H9 (cell line): ENCODE measurements around the gene DNAJC17. TPM values are rescaled to one million over a fixed set of nuclear protein-coding genes. Genes with fewer than 3 reads are reported as not detected.

ENCODE experiments used
- DNase-seq: peaks from one replicate; pipeline ENCODE4 v3.0.0-alpha.2; 2017
- H2AFZ ChIP-seq: one replicate; pipeline ENCODE4 v1.6.1; 2013; ENCODE audit warnings: mild to moderate bottlenecking, low read length, control low read depth, moderate library complexity
- H2AK5ac ChIP-seq: 2 replicates; pipeline ENCODE4 v1.6.1; 2013; ENCODE audit warnings: low read length, control low read depth, mixed read lengths; ENCODE audit not compliant: insufficient read length
- H2BK120ac ChIP-seq: one replicate; pipeline ENCODE4 v1.6.1; 2013; ENCODE audit warnings: low read depth, mild to moderate bottlenecking, low read length, control low read depth, inconsistent platforms; ENCODE audit not compliant: poor library complexity, severe bottlenecking
- H2BK12ac ChIP-seq: 2 replicates; pipeline ENCODE4 v1.6.1; 2013; ENCODE audit warnings: low read length, control low read depth, mixed read lengths, low read depth; ENCODE audit not compliant: insufficient read length
- H2BK15ac ChIP-seq: 2 replicates; pipeline ENCODE4 v1.6.1; 2013; ENCODE audit warnings: low read depth, low read length, control low read depth
- H2BK20ac ChIP-seq: one replicate; pipeline ENCODE4 v1.6.1; 2013; ENCODE audit warnings: low read depth, mild to moderate bottlenecking, low read length, control low read depth, inconsistent platforms; ENCODE audit not compliant: poor library complexity, severe bottlenecking
- H2BK5ac ChIP-seq: 2 replicates; pipeline ENCODE4 v1.6.1; 2013; ENCODE audit warnings: low read length, control low read depth, mixed read lengths; ENCODE audit not compliant: insufficient read length
- H3K14ac ChIP-seq: 2 replicates; pipeline ENCODE4 v1.6.1; 2013; ENCODE audit warnings: low read length, control low read depth; ENCODE audit not compliant: insufficient read depth
- H3K18ac ChIP-seq: 2 replicates; pipeline ENCODE4 v1.6.1; 2013; ENCODE audit warnings: low read depth, mild to moderate bottlenecking, mixed read lengths, low read length, control low read depth; ENCODE audit not compliant: insufficient read length
- H3K23ac ChIP-seq: 2 replicates; pipeline ENCODE4 v1.6.1; 2013; ENCODE audit warnings: low read length, control low read depth, mixed read lengths, low read depth; ENCODE audit not compliant: insufficient read length
- H3K23me2 ChIP-seq: 2 replicates; pipeline ENCODE4 v1.6.1; 2013; ENCODE audit warnings: low read depth, mild to moderate bottlenecking, mixed read lengths, low read length, control low read depth; ENCODE audit not compliant: insufficient read length, poor library complexity, severe bottlenecking
- H3K27ac ChIP-seq: 2 replicates; pipeline ENCODE4 v1.5.1; 2013; ENCODE audit warnings: low read length, control low read depth, mixed read lengths, low read depth; ENCODE audit not compliant: insufficient read length
- H3K27me3 ChIP-seq: 2 replicates; pipeline ENCODE4 v1.6.1; 2013; ENCODE audit warnings: low read length, control low read depth, inconsistent platforms; ENCODE audit not compliant: insufficient read depth
- H3K4ac ChIP-seq: 2 replicates; pipeline ENCODE4 v1.6.1; 2013; ENCODE audit warnings: low read depth, mild to moderate bottlenecking, control low read depth, inconsistent platforms, low read length, moderate library complexity
- H3K4me1 ChIP-seq: 2 replicates; pipeline ENCODE4 v1.6.1; 2013; ENCODE audit warnings: low read length, control low read depth, inconsistent platforms; ENCODE audit not compliant: insufficient read depth
- H3K4me2 ChIP-seq: 2 replicates; pipeline ENCODE4 v1.6.1; 2013; ENCODE audit warnings: low read length, control low read depth, mixed read lengths; ENCODE audit not compliant: insufficient read length, insufficient read depth
- H3K56ac ChIP-seq: 2 replicates; pipeline ENCODE4 v1.6.1; 2013; ENCODE audit warnings: low read depth, mild to moderate bottlenecking, mixed read lengths, low read length, control low read depth; ENCODE audit not compliant: insufficient read length
- H3K79me1 ChIP-seq: 2 replicates; pipeline ENCODE4 v1.6.1; 2013; ENCODE audit warnings: low read depth, mild to moderate bottlenecking, moderate library complexity, low read length, control low read depth, inconsistent platforms; ENCODE audit not compliant: insufficient read depth, poor library complexity, severe bottlenecking
- H3K79me2 ChIP-seq: 2 replicates; pipeline ENCODE4 v1.6.1; 2013; ENCODE audit warnings: low read length, control low read depth, inconsistent platforms; ENCODE audit not compliant: insufficient read depth
- H3K9ac ChIP-seq: 2 replicates; pipeline ENCODE4 v1.6.1; 2013; ENCODE audit warnings: low read length, control low read depth, mixed read lengths; ENCODE audit not compliant: insufficient read length; ENCODE audit errors: extremely low read depth
- H3K9me3 ChIP-seq: one replicate; pipeline ENCODE4 v1.6.1; 2013; ENCODE audit warnings: low read depth, low read length, inconsistent platforms; ENCODE audit not compliant: control insufficient read depth
- H3T11ph ChIP-seq: one replicate; pipeline ENCODE4 v1.6.1; 2013; ENCODE audit warnings: mild to moderate bottlenecking, low read length, control low read depth, inconsistent platforms
- H4K20me1 ChIP-seq: one replicate; pipeline ENCODE4 v1.6.1; 2013; ENCODE audit not compliant: control insufficient read depth, insufficient read length, insufficient read depth
- H4K5ac ChIP-seq: 2 replicates; pipeline ENCODE4 v1.6.1; 2013; ENCODE audit warnings: low read depth, mild to moderate bottlenecking, mixed read lengths, low read length, control low read depth; ENCODE audit not compliant: insufficient read length
- H4K8ac ChIP-seq: replicated peaks from 2 replicates; pipeline ENCODE4 v1.6.1; 2013; ENCODE audit warnings: low read length, control low read depth, mixed read lengths, low read depth; ENCODE audit not compliant: insufficient read length
- H4K91ac ChIP-seq: 2 replicates; pipeline ENCODE4 v1.6.1; 2013; ENCODE audit warnings: low read depth, mild to moderate bottlenecking, moderate library complexity, mixed read lengths, low read length, control low read depth; ENCODE audit not compliant: insufficient read length
- H3K27ac Mint-ChIP-seq, 3 experiments: 2 replicates in 2 of 3; 3 replicates in 1 of 3; pipeline ENCODE4 v1.8.0; 2020 to 2021; ENCODE audit warnings: mixed read lengths in 3 of 3, mild to moderate bottlenecking in 1 of 3, moderate library complexity in 1 of 3
- H3K27me3 Mint-ChIP-seq: 2 replicates; pipeline ENCODE4 v1.8.0; 2021; ENCODE audit warnings: low read depth, mild to moderate bottlenecking, moderate library complexity, mixed read lengths
- H3K36me3 Mint-ChIP-seq, 3 experiments: 2 replicates in 2 of 3; 3 replicates in 1 of 3; pipeline ENCODE4 v1.8.0; 2020 to 2021; ENCODE audit warnings: low read depth in 3 of 3, mixed read lengths in 3 of 3; ENCODE audit not compliant: insufficient read depth in 1 of 3
- H3K4me1 Mint-ChIP-seq, 2 experiments: 2 replicates each; pipeline ENCODE4 v1.8.0; 2020; ENCODE audit warnings: mixed read lengths in 2 of 2
- H3K4me3 Mint-ChIP-seq, 2 experiments: 2 replicates in 1 of 2; 3 replicates in 1 of 2; pipeline ENCODE4 v1.8.0; 2020 to 2021; ENCODE audit warnings: mild to moderate bottlenecking in 2 of 2, mixed read lengths in 2 of 2, moderate library complexity in 1 of 2
- H3K9me3 Mint-ChIP-seq, 2 experiments: 2 replicates in 1 of 2; 3 replicates in 1 of 2; pipeline ENCODE4 v1.8.0; 2020; ENCODE audit warnings: mild to moderate bottlenecking in 2 of 2, mixed read lengths in 2 of 2, moderate library complexity in 1 of 2
- CTCF ChIP-seq: fragments of 200-600 bp; sonication (generic); conservative IDR thresholded peaks from 3 replicates; pipeline ENCODE4 v1.8.0; 2021; ENCODE audit warnings: antibody characterized with exemption, mild to moderate bottlenecking
- WGBS: extraction: QIAGEN DNeasy Blood & Tissue Kit; methylation state at CpG from one replicate; pipeline ENCODE4 v1.1.7; 2013; ENCODE audit warnings: missing lambda C conversion rate, low lambda C conversion rate, mixed read lengths; ENCODE audit not compliant: insufficient read length; ENCODE audit errors: extremely low coverage; 5-methylcytosine and 5-hydroxymethylcytosine counted together
- total RNA-seq: library from RNA; stranded (reverse); gene quantifications from 2 replicates; pipeline ENCODE4 v1.2.1, GENCODE V29; 2021

The DNAJC17 gene
- total RNA-seq, 1 experiment from 2014 or later = 38.3 TPM

GRCh38 chr15:40721701-40722100 is 85.6 kb downstream of the DNAJC17 start:
- H2AK5ac ChIP-seq = no peak overlapping the region
- H4K5ac ChIP-seq = no peak overlapping the region
- H2AFZ ChIP-seq = no peak overlapping the region
- no peaks in the 10 kb centered on the region for H4K20me1 ChIP-seq
- no peak for DNase-seq
- no peak overlapping the region for H3K23ac ChIP-seq
- no peak overlapping the region for H3K56ac ChIP-seq
- H3K9me3 Mint-ChIP-seq = no peaks in the 10 kb centered on the region
- H3K27ac ChIP-seq = no peak overlapping the region
- H2BK120ac ChIP-seq = no peak overlapping the region
- H3K27me3 ChIP-seq = no peaks in the 10 kb centered on the region
- H3K23me2 ChIP-seq = no peaks in the 10 kb centered on the region
- no peaks in the 10 kb centered on the region for H3K79me1 ChIP-seq
- H3K4me2 ChIP-seq = no peak overlapping the region
- H3K79me2 ChIP-seq = no peaks in the 10 kb centered on the region
- H2BK5ac ChIP-seq = no peak overlapping the region
- no peak overlapping the region for H3T11ph ChIP-seq
- H3K4me3 Mint-ChIP-seq = no peak overlapping the region
- no peaks in the 10 kb centered on the region for H3K4me1 Mint-ChIP-seq
- no peaks in the 10 kb centered on the region for H3K27me3 Mint-ChIP-seq
- no peak overlapping the region for H2BK15ac ChIP-seq
- no peak overlapping the region for H3K18ac ChIP-seq
- H3K14ac ChIP-seq = no peak overlapping the region
- no peak overlapping the region for H2BK12ac ChIP-seq
- no peak overlapping the region for H4K91ac ChIP-seq
- H2BK20ac ChIP-seq = no peak overlapping the region
- peaks cover 9 to 49% (median 36%) of the 10 kb centered on the region in 3 experiments; a peak in 6 of 7 replicates for H3K36me3 Mint-ChIP-seq
- no peak for TF ChIP-seq CTCF
- H3K4me1 ChIP-seq = no peaks in the 10 kb centered on the region
- WGBS = no CpG with 5 or more reads among the region's 1 CpG
- H3K27ac Mint-ChIP-seq = no peak overlapping the region
- no peak overlapping the region for H3K9ac ChIP-seq
- no peaks in the 10 kb centered on the region for H3K9me3 ChIP-seq
- H3K4ac ChIP-seq = no peak overlapping the region
- no peak overlapping the region for H4K8ac ChIP-seq
